Tibial nerve (tissue), 4 donors: ENCODE data around the gene BLTP1. TPM values are rescaled to one million over a fixed set of nuclear protein-coding genes. Genes with fewer than 3 reads are reported as not detected.

Experiments used
- DNase-seq, 2 donors: peaks; one replicate each; pipeline ENCODE4 v3.0.0-alpha.2; 2019; ENCODE audit warnings: low spot score in 2 of 2
- H3K27ac ChIP-seq, 4 donors: fragments of 200-600 bp; sonication (generic) in 3 of 4; one replicate each; pipeline ENCODE4 v1.5.1; 2017 to 2019; ENCODE audit warnings: mild to moderate bottlenecking in 1 of 4
- H3K27me3 ChIP-seq, 2 donors: fragments of 200-600 bp; sonication (generic) in 1 of 2; one replicate each; pipeline versions ENCODE4 v1.5.1 to v1.6.0; 2017 to 2019
- H3K36me3 ChIP-seq, 3 donors: fragments of 200-600 bp; sonication (generic); one replicate each; pipeline ENCODE4 v1.5.1; 2018 to 2019
- H3K4me1 ChIP-seq, 4 donors: fragments of 200-600 bp; sonication (generic) in 3 of 4; one replicate each; pipeline ENCODE4 v1.5.1; 2017 to 2019
- H3K4me3 ChIP-seq, 4 donors: fragments of 200-600 bp; sonication (generic) in 3 of 4; one replicate each; pipeline ENCODE4 v1.5.1; 2017 to 2019; ENCODE audit warnings: mild to moderate bottlenecking in 1 of 4, moderate library complexity in 1 of 4
- H3K9me3 ChIP-seq, 4 donors: fragments of 200-600 bp; sonication (generic) in 3 of 4; one replicate each; pipeline ENCODE4 v1.5.1; 2017 to 2019
- EP300 ChIP-seq, 2 donors: sonication (generic); formaldehyde crosslinking; IDR thresholded peaks; one replicate each; pipeline ENCODE4 v1.6.1; 2017; ENCODE audit warnings: antibody characterized with exemption in 2 of 2, mild to moderate bottlenecking in 1 of 2
- POLR2A ChIP-seq, 2 donors: fragments of 450-650 bp; IDR thresholded peaks; one replicate each; pipeline ENCODE4 v1.6.1; 2017; ENCODE audit warnings: antibody characterized with exemption in 2 of 2, mild to moderate bottlenecking in 2 of 2, moderate library complexity in 2 of 2
- WGBS, 2 donors: methylation state at CpG; one replicate each; pipeline ENCODE4 v1.1.5; 2018; 5-methylcytosine and 5-hydroxymethylcytosine counted together
- total RNA-seq, 4 donors: library from RNA; depleted of rRNA; stranded (reverse); fragments of >200 nt; gene quantifications; one replicate each; pipeline ENCODE4 v1.1.0, GENCODE V29; 2016
- TF ChIP-seq, protein P1 (sequence below), 5 experiments: fragments of 200-600 bp in 3 of 5; fragments of 450-650 bp in 2 of 5; sonication (generic) in 3 of 5; IDR thresholded peaks; one replicate each; pipeline ENCODE4 v1.5.1; 2016 to 2019; ENCODE audit warnings: antibody characterized with exemption in 5 of 5, mild to moderate bottlenecking in 3 of 5, moderate library complexity in 2 of 5

BLTP1 gene
- total RNA-seq, 4 donors from 2014 or later = 111 to 148 (median 141) TPM

DNA sequence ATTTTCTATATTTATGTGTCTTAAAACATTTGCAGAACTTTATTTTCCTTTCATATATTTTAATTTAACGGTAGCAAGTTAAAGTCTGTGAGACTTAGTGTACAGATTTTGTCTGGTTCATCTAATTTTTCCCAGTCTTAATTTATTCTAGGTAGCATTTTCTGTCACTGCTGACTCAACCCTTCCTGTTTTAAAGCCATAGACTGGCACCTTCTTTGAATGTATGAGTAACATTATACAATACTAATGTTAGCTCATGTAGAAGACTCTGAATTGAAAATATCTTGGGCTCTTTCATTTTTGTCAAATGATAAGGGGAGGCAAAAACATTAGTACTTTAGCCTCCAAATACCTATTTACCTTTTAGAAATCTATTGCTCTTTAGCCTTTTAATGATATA, 43.6 kb downstream of the BLTP1 start:
- DNase-seq = no peak
- TF ChIP-seq, protein P1, sequence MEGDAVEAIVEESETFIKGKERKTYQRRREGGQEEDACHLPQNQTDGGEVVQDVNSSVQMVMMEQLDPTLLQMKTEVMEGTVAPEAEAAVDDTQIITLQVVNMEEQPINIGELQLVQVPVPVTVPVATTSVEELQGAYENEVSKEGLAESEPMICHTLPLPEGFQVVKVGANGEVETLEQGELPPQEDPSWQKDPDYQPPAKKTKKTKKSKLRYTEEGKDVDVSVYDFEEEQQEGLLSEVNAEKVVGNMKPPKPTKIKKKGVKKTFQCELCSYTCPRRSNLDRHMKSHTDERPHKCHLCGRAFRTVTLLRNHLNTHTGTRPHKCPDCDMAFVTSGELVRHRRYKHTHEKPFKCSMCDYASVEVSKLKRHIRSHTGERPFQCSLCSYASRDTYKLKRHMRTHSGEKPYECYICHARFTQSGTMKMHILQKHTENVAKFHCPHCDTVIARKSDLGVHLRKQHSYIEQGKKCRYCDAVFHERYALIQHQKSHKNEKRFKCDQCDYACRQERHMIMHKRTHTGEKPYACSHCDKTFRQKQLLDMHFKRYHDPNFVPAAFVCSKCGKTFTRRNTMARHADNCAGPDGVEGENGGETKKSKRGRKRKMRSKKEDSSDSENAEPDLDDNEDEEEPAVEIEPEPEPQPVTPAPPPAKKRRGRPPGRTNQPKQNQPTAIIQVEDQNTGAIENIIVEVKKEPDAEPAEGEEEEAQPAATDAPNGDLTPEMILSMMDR (IDR thresholded peaks at IDR 0.05) = no peak
- TF ChIP-seq POLR2A (IDR thresholded peaks at IDR 0.05) = no peak
- TF ChIP-seq EP300 (IDR thresholded peaks at IDR 0.05) = no peak
- Histone ChIP-seq H3K27me3 (no peaks in the 10 kb centered on the region), H3K36me3 (peaks cover 0 to 64% (median 0%) of the 10 kb centered on the region in 3 donors), H3K27ac (no peak overlapping the region), H3K9me3 (no peaks in the 10 kb centered on the region), H3K4me3 (no peak overlapping the region), H3K4me1 (no peaks in the 10 kb centered on the region)
- 97 to 100% methylated on average over 1 of the region's 1 CpG for WGBS, 2 donors

Other genes with a start within 250 kb of the BLTP1 start
- gene TRPC3, start 200.3 kb upstream of the BLTP1 start, total RNA-seq = 1 to 10 TPM in 2 of 4 donors, under 1 TPM in 1, not detected in 1; 0.21 to 4.5 (median 2.0) TPM
- gene ADAD1, start 226.7 kb downstream of the BLTP1 start, total RNA-seq = not detected